Mesodermal cell (in vitro differentiated cells): ENCODE results near the gene MARCHF4. TPM values are rescaled to one million over a fixed set of nuclear protein-coding genes. Genes with fewer than 3 reads are reported as not detected.
A peak's percentile ranks its signal among the peaks of the same experiment; 100 is the strongest.

ENCODE experiments used
- H3K27ac ChIP-seq: 2 replicates; pipeline ENCODE4 v1.7.0; 2013; ENCODE audit warnings: mild to moderate bottlenecking, low read depth, low read length, moderate library complexity; ENCODE audit not compliant: severe bottlenecking
- H3K36me3 ChIP-seq: 2 replicates; pipeline ENCODE4 v1.7.1; 2013; ENCODE audit warnings: mild to moderate bottlenecking, low read length, moderate library complexity; ENCODE audit not compliant: control insufficient read depth, insufficient read depth
- H3K4me1 ChIP-seq: one replicate; pipeline ENCODE4 v1.7.1; 2013; ENCODE audit warnings: mild to moderate bottlenecking, low read length; ENCODE audit not compliant: insufficient read depth, control insufficient read depth, poor library complexity, severe bottlenecking
- H3K4me3 ChIP-seq: 2 replicates; pipeline ENCODE4 v1.7.0; 2013; ENCODE audit warnings: low read length, control low read depth, mild to moderate bottlenecking; ENCODE audit not compliant: insufficient read depth, poor library complexity, severe bottlenecking; ENCODE audit errors: extremely low read depth
- H3K9me3 ChIP-seq: 2 replicates; pipeline ENCODE4 v1.7.1; 2013; ENCODE audit warnings: mild to moderate bottlenecking, low read length, moderate library complexity; ENCODE audit not compliant: control insufficient read depth
- WGBS, 2 experiments: methylation state at CpG; one replicate each; pipeline ENCODE4 v1.1.5; 2013; ENCODE audit warnings: missing lambda C conversion rate in 2 of 2; ENCODE audit not compliant: insufficient coverage in 2 of 2; 5-methylcytosine and 5-hydroxymethylcytosine counted together
- polyA plus RNA-seq, 2 experiments: library from polyadenylated mRNA; stranded (reverse); fragments of 50-300 nt; gene quantifications; one replicate each; pipeline ENCODE4 v1.2.3, GENCODE V29; 2013

The MARCHF4 gene, protein sequence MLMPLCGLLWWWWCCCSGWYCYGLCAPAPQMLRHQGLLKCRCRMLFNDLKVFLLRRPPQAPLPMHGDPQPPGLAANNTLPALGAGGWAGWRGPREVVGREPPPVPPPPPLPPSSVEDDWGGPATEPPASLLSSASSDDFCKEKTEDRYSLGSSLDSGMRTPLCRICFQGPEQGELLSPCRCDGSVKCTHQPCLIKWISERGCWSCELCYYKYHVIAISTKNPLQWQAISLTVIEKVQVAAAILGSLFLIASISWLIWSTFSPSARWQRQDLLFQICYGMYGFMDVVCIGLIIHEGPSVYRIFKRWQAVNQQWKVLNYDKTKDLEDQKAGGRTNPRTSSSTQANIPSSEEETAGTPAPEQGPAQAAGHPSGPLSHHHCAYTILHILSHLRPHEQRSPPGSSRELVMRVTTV
- polyA plus RNA-seq (2013, experiment 1 of 2) = 17.2 TPM
- polyA plus RNA-seq (2013, experiment 2 of 2) = 13.4 TPM

DNA sequence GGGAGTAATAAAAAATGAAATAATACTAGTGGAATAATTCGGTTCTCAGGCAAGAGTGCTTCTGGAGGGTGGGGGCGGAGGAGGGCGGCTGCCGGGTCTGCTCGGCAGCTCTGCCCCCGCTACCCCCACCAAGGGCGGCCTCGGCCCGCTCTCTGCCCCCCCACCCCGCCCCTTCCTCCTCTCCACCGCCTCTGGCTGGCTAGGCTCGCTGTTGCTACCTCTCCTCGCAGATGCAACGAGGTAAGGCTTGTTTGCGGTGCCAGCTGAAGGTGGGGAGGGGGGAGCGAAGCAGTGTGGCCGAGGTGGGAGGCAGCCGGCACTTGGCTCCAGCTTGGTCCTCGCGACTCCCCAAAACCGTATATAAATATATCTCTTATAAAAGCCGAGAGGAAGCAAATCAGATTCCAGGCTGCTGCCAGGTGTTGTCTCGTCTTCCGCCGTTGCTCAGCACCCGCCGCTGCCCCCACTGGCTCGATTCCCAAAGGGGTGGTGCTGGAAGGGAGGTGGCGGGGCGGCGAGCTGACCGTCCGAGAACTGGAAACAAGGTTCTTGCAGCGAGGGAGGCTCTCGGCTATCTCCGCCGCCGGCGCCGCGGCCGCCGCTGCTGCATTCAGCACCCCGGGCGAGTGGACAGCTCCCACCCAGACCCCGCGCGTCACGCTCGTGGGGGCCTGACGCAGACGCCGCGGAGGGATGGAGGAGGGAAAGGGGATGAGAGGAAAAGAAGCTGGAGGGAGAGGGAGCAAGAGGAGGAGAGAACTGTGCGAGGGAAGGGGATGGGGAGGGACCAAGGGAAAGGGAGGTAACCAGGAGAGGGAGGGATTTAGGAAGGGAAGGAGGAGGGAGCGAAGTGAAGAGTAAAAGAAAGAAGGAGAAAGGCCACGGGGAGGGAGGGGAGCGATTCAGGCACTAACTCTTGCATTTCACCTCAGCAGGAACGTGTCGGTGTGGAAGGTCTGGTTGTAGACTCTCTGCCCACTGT, at the start of gene MARCHF4:
Gene MARCHF4, minus strand, starts transcription at position 763 of the 982 bp plus-strand sequence. CDS start 2,223 bp downstream, outside the sequence.
- peak within 1 kb of the TSS; percentile 95 for H3K27ac ChIP-seq
- H3K4me3 ChIP-seq = peak within 1 kb of the TSS; percentile 65
- no peaks in the 10 kb centered on the region for H3K9me3 ChIP-seq
- peaks cover 8% of the 10 kb centered on the region for H3K36me3 ChIP-seq
- peaks cover 36% of the 10 kb centered on the region for H3K4me1 ChIP-seq
- 0 to 2% methylated on average over 30 to 33 of the region's 60 CpGs for WGBS, 2 experiments

DNA sequence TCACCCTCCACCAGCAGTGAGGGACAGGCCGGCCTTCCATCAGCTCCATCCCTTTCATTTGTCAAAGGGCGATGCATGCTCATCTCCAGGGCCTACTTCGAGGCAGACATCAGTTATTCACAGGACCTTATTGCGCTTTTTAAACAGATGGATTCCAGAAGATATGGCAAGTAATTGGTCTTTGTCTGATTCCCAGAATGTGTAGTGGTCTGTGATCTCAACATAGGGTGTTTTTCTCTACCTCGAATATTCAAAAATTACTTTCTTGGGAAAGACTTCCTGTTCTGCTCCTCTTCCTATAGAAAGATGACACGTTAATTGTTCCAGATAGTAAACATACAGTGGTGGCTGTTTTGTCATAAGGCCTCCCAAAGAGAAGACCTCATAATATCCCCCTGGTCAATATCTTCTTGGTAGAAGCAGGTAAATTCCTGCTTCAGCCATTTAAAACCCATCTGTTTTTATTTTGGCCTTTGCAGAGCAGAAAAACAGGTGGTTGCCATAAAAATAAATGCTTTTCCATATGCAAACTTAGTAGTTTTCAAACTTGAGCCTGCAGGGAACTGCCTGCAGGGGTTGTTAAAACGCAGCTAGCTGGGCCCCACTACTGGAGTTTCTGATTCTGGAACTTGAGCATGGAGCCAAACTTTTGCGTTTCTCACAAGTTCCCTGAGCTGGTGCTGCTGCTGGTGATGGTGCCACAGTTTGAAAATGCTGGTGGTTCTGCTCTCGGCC, 48.3 kb upstream of the MARCHF4 start:
- no peak overlapping the region for H3K27ac ChIP-seq
- no peak overlapping the region for H3K4me3 ChIP-seq
- H3K4me1 ChIP-seq = peaks cover 4% of the 10 kb centered on the region
- H3K9me3 ChIP-seq = peaks cover 14% of the 10 kb centered on the region
- H3K36me3 ChIP-seq = peaks cover 93% of the 10 kb centered on the region
- 92 to 96% methylated on average over 7 to 8 of the region's 9 CpGs for WGBS, 2 experiments

DNA sequence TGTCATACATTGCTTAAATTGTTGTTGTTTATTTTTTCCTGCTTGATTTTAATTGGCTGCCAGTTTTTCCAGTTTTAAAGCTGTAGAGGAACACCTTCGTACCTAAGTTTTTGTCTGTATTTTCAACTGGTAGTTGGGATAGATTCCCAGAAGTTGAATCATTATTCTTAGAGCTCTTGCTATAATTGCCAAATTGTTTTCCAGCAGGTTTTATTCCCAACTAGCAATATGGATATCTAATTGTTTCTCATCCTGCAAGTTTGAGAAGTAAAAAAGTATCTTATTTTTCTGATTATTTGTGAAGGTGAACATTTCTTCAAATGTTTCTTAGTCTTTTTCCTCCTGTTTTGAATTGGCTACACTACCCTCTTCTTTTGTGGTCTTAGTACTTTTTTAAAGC, 46.7 kb upstream of the MARCHF4 start:
- Histone ChIP-seq H3K4me1 (peaks cover 4% of the 10 kb centered on the region), H3K9me3 (no peaks in the 10 kb centered on the region), H3K27ac (no peak overlapping the region), H3K4me3 (no peak overlapping the region), H3K36me3 (peaks cover 90% of the 10 kb centered on the region)
- 100% methylated on average over 1 of the region's 1 CpG; no CpG with 5 or more reads in 1 of the 2 experiments for WGBS, 2 experiments

DNA sequence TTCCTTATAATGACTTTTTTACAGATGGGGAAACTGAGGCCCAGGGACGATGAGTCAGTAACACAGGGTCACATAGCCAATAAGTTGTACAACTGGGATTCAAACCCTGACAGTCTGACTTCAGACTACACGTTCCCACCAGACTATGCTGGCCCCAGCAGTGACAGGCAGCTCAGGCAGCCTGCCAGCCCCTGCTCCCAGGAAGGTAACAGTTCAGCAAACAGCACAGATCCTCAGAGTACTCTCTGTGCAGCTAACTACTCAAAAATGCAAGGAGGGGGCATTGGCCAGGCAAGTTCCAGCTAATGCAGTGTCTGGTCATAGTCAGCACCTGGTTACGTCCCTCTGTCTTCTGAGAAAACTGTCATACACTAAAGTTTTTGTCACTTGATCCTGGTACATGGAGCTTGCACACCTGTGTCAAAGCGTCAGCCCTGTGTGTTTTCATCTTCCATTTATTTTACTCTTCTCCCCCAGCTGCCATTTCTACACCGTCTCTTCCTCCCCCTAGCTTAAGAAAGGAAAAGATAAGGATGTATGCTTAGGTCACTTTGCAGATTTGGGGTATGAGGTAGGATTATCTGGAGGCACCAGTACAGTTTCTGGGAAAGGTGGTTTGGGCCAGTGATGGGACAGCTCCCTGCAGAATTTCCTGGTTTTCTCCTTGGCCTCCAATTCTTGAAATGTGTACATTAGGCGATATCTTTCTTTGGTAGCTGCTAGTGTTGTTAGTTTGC, 44.5 kb upstream of the MARCHF4 start:
- no peak overlapping the region for H3K27ac ChIP-seq
- 88 to 98% methylated on average over 2 to 4 of the region's 6 CpGs for WGBS, 2 experiments
- H3K36me3 ChIP-seq = peaks cover 67% of the 10 kb centered on the region

DNA sequence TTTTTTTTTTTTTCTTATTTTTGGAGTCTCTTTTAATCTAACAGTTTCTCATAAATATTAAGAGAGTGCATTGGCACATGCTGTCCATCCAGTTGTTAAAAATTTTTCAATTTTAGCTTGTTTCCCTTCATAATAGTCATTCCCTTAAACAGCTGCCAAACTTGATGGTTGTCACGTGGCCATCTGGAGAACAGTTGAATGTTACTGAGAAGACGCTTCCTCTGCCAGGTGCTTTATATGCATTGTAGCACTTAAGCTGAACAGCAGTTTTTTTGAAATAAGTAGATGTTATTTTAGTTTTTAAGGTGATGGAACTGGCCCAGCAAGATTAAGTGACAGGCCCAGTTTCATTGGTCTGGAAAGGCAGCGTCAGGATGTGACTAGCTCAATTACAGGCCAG, 43.3 kb upstream of the MARCHF4 start:
- Histone ChIP-seq H3K27ac (no peak overlapping the region), H3K4me3 (no peak overlapping the region), H3K9me3 (no peaks in the 10 kb centered on the region), H3K36me3 (peaks cover 55% of the 10 kb centered on the region), H3K4me1 (peaks cover 4% of the 10 kb centered on the region)
- WGBS, 2 experiments = 94 to 100% methylated on average over 3 of the region's 3 CpGs

More for the DNA sequence above, 44.5 kb upstream of the MARCHF4 start:
- H3K4me1 ChIP-seq = peaks cover 4% of the 10 kb centered on the region
- H3K9me3 ChIP-seq = no peaks in the 10 kb centered on the region
- H3K4me3 ChIP-seq = no peak overlapping the region

DNA sequence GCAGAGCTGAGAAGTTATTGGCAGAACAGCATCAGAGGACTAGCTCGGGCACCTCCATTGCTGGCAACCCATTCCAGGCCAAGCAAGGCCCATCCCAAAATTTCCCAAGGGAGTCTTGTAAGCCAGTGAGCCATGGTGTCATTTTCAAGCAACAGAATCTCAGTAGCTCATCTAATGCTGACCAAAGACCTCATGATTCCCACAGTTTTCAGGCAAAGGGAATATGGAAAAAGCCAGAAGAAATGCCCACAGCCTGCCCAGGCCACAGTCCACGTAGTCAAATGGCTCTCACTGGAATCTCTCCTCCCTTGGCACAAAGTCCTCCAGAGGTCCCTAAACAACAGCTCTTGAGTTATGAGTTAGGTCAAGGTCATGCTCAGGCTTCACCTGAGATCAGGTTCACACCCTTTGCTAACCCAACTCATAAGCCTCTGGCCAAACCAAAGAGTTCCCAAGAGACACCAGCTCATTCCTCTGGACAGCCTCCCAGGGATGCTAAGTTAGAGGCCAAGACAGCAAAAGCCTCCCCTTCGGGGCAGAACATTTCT, 42.6 kb upstream of the MARCHF4 start:
- Histone ChIP-seq H3K36me3 (peaks cover 49% of the 10 kb centered on the region), H3K9me3 (no peaks in the 10 kb centered on the region), H3K4me1 (no peaks in the 10 kb centered on the region), H3K27ac (no peak overlapping the region), H3K4me3 (no peak overlapping the region)
- 96 to 100% methylated on average over 3 of the region's 3 CpGs for WGBS, 2 experiments

DNA sequence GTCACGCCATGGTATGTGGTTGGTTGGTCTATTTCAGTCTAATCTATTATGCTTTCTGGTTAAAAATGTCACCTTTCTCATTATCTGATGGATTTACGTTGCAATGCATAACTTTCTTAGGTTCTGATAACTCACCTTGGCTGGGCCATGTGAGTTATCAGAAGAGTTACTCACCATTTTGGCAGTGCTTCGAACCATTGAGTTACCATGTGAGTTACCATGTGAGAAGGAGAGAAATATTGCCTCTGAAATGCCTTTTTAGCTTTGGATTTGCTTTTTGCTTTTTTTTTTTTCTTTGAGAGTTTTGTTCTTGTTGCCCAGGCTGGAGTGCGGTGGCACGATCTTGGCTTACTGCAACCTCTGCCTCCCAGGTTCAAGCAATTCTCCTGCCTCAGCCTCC, 41.6 kb upstream of the MARCHF4 start:
- Histone ChIP-seq H3K27ac (no peak overlapping the region), H3K36me3 (peaks cover 42% of the 10 kb centered on the region), H3K4me3 (no peak overlapping the region), H3K9me3 (no peaks in the 10 kb centered on the region), H3K4me1 (no peaks in the 10 kb centered on the region)
- WGBS, 2 experiments = 80 to 100% methylated on average over 1 of the region's 5 CpGs

DNA sequence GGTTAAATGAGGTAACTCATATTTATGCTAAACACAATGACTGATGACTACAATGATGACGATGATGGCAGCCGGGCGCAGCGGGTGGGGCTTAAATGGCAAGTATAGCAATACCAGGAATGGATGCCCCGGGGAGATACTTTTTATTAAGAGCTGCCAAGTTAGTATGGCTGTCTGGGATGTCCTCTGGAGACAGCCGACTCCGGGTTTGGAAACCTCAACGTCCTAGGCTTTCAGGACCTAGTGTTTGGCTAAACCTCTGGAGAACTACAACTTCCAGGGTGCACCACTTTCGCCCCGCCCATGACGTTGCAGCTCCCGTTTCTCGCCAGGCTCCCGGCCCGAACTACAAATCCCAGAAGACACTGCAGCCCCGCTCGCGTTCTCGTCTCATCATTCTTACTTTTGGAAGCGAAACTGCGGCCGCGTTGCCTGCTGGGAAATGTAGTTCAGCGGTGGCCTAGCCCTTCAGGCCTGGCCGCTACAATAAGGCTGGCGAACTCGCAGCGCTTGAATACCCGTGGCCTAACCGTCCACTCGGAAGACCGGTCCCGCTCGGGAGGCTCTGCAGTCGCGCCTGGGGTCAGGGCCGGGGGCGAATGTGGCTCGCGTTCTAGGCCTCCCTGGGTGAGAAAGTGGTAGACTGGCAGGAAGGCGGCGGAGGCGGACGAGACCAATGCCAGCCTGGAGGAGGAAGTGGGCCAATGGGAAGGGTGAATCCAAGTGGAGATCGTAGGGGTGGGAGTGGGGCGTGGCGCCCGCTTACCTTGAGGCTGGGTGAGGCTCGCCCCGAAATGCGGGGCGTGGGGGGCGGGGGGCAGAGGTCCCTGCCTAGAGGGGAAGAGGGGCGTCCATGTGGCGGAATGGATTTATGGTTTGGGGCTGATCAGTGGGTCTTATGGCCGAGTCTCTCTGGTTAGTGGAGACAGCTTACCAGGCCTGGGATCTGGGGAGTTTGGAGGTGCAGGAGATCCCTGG, 40.0 kb upstream of the MARCHF4 start, which contains the start of gene SMARCAL1:
Gene SMARCAL1, plus strand, starts transcription at position 463 of the 978 bp plus-strand sequence. CDS start 2,221 bp downstream, outside the sequence.
- Histone ChIP-seq H3K27ac (peak within 1 kb of the TSS; percentile 74), H3K4me3 (peak within 1 kb of the TSS; percentile 80), H3K36me3 (peaks cover 29% of the 10 kb centered on the region), H3K9me3 (no peaks in the 10 kb centered on the region), H3K4me1 (no peaks in the 10 kb centered on the region)
- 9% methylated on average over 41 to 50 of the region's 56 CpGs for WGBS, 2 experiments

DNA sequence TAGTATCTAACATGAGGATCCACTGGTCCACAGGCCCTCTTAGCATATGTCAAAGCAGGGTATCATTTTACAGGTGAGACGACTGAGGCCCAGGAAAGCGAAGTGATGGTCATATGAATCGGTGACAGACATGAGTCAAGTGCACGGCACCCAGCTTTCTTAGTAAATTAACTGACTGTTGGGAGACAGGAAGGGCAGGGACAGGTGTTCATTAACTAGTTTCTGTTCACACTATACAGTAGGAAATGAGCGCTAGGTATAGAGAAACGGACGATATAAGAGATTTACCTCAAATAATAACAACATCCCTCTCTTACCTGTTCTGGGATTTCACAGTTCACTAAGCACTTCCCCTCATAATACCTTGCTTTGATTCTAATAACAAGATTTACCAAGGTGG, 38.3 kb upstream of the MARCHF4 start:
- WGBS, 2 experiments = 90 to 100% methylated on average over 4 of the region's 7 CpGs
- Histone ChIP-seq H3K9me3 (no peaks in the 10 kb centered on the region), H3K27ac (no peak overlapping the region), H3K36me3 (peaks cover 13% of the 10 kb centered on the region), H3K4me1 (no peaks in the 10 kb centered on the region), H3K4me3 (no peak overlapping the region)
